GM18520 (cell line): ENCODE results near the gene GPR4.

Experiments
- ATAC-seq: cut with Tn5 transposase; IDR thresholded peaks from one replicate; pipeline ENCODE4 v1.9.1; 2021; ENCODE audit not compliant: unreplicated experiment

Gene GPR4

DNA sequence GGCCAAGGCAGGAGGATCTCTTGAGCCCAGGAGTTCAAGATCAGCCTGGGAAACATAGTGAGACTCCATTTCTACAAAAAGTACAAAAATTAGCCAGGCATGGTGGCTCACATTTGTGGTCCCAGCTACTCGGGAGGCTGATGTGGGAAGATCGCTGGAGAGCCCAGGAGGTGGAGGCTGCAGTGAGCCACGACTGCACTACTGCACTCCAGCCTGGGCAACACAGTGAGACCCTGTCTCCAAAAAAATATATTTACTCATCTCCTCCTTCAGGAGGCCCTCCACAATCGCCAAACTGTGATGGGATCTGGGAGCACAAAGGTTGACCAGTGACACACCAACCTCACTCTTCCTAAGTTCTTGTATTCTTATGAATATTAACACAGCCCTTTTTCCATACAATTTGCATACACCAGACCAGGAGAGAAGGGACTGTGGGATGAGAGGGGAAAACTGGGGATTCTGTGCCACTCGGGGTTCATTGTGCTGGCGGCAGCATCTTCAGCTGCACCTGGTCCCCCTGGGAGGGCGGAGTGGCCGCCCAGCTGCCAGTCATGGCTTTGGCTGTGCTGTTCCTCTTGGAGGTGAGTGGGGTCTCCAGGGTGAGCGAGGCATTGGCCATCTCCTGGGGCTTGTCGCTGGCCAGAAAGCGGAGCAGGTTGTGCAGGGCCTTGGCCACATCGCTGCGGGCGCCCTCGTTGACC lies 11.6 kb downstream of the GPR4 start:
- no peak for ATAC-seq

DNA sequence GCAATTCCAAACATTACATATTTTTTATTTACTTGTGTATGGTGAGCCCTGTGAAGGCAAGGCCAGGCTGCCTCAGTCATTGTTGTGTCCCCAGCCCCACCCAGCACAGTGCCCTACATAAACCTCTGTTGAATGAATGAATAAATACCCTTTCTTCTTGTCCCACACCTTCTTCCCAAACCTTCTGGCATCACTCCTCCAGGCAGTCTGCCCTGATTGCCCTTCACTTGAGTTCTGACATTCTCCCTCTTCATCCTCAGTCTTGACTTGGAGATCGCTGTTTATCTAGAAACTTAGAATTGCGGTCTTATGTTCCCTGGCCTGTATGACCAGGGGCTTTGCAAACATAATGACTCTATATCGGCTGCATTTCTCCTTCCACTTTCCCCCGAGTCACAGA lies 12.2 kb downstream of the GPR4 start:
- no peak for ATAC-seq

DNA sequence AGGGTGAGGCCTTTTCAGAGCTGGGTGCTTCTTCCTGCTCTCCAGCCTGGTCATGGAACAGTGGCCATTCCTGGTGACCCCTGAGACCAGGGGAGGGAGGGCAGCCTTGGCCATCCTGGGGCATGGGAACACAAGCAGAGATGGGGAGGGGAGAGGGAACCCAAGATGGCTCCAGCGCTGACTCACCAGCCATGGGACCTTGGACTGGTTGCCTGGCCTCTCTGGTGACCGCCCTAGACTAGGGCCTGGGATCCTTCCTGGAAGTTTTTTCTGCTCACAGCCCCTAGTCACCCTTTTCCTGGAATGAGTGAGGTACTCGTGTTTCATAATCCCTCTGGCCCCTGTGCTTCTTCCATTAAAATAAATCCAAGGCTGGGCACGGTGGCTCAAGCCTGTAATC lies 14.1 kb downstream of the GPR4 start:
- no peak for ATAC-seq

DNA sequence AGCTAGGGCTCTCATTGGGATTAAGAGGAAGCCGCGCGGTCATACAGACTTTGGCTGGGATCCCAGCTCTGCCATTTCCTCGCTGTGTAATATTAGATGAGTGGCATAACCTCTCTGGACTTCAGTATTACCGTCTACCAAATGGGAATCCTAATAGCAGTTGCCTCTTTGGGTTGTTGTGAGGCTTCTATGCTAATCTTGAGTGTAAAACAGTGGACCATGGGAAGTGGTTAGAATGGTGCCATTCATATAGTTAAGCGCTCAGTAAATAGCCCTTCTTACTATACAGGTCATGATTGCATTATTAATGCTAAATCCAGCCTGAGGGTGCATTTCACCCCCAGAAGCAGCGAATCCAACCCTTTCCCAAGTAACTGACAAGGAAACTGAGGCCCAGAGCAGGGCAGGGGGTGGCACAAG lies 16.8 kb downstream of the GPR4 start:
- no peak for ATAC-seq

DNA sequence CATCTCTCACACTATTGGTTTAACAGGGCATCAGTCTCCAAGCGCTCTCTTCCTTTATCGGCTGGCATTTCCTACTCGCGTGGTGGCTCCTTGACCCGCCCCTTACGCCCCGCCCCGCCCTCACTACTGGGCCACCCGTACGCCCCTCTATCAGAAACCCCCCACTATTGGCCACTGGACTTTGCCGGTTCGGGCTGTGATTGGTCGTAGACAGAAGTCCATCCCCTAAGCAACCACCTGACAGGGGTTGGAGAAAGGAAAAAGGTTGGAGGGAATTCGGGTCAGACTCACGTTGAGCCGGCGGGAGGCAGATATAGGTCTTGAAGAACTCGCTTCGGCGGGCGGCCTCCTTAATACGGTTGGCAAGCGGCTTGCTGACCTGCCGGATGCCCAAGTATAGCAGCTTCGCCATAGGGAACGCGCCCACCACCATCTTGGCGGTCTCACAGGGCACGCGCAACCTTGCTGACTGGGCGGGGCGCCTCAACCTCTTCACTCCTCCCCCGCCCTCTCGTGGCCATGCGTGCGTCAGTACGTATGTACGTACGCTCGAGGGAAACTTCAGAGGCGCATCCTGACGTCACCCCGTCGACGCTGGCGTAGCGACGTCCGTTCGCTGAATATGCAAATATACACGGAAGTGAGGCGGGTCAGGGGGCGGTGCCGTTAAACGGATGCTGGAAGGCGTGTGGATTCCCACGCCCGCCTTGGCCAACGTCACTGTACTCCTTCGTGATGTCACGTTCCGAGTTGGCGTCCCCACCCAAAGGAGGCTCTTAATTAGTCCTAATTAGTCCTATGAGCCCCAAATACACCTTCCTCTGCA lies 17.5 kb downstream of the GPR4 start, which contains the start of gene OPA3:
Gene OPA3 (minus strand): TSS at position 471 of the 826 bp plus-strand sequence. CDS start 38 bp downstream, at position 433.
- ATAC-seq, result peak; percentile 82

DNA sequence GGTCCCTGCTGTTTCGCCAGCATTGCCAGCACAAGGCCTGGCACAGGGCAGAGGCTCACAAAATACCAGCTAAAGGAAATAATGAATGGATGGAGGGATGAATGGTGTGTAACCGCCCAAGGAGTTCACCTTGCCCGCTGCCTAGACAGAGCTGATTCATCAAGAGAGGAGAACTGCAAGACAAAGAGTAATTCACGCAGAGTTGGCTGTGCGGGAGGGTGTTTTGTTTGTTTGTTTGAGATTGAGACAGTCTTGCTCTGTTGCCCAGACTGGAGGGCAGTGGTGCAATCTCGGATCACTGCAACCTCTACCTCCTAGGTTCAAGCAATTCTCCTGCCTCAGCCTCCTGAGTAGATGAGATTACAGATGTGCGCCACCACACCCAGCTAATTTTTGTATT lies 20.4 kb downstream of the GPR4 start:
- ATAC-seq, result no peak

DNA sequence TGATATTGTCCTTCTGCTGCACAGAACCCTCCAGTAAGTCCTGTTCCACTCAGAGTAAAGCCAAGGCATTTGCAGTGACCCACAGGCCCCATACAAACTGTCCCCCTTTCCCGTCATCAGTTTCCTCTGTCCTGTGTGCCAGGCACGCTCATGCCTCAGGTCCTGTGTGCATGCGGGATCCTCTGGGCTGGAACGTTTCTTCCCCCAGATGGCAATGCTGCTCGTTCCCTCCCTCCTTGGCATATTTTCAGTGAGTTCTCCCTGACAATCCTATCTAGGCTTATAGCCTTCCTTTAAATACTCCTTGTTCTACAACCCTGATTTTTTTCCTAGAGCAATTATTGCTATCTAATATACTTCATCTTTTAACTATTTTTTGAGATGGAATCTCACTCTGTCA lies 23.2 kb downstream of the GPR4 start:
- ATAC-seq, result no peak

DNA sequence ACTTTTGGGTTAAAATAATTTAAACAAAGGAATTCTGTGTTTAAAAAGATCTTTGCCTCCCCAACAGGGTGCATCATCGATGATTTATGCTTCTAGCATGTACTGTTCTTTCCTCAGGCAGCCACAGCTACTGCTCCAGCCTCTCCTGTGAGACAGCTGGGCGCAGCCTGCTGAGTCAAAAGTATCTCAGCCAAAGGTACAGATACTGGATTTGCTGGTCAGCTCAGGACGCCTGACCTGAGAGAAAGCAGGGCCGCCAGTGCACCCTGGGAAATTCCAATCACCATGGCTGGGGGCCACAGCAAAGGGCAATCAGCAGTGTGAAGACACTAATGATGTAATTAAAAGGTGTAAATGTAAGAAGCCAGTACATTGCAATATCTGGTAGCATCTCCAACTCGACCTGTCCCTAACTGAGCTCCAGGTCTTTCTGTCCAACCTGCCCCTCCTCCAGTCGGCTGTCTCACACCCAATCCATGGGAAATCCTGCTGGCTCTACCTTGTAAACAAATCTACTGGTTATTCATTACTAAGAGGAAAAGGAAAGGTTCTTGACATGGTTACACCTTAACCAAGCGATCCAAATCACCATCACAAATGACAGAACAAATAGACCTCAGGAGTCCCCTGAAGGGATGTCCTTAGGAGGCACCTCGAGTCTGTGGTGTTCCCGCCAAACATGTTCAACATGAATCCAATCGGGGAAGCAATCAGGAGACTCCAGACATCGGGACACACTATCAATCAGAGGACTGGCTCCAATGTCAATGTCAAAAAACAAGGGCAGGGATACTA lies 24.7 kb downstream of the GPR4 start:
- no peak for ATAC-seq

DNA sequence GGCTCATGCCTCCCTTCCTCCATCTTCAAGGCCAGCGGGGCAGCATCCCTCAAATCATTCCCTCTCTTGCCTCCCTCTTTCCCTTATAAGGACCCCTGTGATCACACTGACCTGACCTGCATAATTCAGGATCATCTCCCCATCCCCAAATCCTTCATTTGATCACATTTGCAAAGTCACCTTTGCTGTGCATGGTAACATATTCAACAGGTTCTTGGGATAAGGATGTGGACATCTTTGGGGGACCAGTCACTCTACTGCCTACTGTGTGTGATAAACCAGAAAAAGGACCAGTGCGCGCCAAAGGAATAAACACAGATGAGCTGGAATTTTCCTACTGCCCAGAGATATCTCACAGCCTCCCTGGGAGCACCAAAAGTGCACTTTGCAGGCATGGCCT lies 25.3 kb downstream of the GPR4 start:
- no peak for ATAC-seq

DNA sequence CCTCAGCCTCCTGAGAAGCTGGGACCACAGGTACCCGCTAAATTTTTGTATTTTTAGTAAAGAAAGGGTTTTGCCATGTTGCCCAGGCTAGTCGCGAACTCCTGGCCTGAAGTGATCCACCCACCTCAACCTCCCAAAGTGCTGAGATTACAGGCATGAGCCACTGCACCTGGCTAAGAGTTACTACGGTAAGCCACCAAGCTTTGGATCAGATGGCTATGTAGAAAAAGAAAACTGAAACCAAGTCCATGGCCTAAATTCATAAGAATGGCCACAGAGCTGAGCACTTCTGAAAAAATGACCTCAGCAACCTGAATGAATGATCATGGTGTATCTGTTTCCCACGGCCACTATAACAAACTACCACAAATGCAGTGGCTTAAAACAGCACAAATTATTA lies 26.8 kb downstream of the GPR4 start:
- ATAC-seq, result no peak

DNA sequence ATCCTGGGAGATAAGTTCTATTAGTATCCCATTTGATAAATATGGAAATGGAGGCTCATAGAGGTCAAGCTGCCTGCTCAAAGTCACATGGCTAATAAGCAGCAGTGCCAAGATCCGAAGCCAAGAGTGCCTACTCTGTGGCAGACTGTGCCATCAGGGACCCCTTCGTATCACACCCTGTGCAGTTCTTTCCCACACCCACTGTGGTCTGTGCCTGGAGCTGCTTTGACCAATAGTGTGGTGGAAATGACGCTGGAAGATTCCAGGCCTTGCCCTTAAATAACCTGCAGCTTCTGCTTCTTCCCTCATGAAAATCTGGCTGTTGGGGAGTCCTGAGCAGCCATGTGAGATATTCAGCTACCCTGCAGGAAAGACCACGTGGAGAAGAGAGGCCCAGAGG lies 27.5 kb downstream of the GPR4 start:
- no peak for ATAC-seq

DNA sequence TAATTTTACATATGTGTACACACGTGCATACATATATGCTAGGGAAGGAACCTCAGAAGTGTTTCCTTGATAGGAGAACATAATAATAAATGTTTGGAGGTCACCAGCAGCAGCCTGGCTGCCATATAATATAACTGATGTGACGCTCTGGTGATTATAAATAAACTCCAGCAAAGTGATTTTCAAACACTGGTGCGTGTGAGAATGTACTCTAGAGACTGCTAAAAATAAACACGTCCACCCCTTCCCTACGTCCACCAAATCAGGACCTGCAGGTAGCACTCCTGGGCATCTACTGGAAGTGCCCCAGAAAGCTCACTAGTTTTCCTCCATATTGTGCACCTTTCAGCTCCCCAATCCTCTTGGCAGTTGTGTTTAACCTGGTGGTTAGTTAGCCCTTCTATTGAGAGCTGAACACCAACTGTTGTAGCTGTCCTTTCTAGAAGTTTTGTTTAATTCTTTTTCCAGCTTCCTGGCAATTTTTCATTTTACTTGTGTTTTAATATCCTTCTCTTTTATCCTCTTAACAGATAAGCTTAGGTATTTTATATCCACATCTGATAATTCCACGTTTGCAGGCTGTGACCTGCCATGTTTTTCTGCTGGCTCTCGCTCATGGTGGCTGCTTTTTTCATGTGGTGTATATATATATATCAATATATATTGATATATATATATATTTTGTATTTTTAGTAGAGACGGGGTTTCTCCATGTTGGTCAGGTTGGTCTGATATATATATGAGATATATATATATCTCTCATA lies 30.4 kb downstream of the GPR4 start:
- ATAC-seq, result no peak

DNA sequence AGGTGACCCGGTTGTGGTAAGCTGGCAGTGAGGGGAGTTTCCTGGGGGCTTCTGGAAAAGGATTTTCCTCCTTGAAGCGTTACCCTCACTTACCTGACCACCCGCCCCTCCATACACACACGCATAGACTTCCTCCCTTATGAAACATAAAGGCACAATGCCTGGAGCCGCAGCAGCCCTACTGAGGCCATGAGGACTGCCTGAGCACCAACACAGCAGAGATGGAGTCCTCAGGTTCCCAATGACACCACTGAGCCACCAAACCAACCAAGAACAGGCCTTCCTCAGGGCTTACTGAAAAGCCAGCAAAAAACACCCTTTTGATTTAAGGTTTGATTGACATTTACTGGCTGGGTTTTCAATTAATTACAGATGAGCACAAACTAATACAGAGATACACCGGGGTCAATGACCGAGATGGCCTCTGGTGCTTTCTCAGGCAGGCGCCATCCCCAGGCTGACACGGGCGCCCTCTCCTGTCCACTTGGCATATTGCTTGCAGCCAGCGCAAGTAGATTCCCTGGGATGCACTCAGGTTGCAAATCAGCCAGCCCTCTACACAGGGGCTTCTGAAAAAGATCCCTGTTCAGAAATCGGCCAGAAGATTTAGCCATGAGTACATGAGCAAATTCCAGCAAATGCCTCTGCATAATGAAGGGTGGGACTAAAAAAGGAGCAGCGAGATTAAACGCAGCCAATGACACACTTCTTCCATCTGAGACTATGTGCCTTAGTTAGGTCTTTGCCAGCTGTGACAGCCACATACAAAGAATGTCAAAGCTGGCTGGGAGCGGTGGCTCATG lies 32.2 kb downstream of the GPR4 start:
- ATAC-seq, result no peak

DNA sequence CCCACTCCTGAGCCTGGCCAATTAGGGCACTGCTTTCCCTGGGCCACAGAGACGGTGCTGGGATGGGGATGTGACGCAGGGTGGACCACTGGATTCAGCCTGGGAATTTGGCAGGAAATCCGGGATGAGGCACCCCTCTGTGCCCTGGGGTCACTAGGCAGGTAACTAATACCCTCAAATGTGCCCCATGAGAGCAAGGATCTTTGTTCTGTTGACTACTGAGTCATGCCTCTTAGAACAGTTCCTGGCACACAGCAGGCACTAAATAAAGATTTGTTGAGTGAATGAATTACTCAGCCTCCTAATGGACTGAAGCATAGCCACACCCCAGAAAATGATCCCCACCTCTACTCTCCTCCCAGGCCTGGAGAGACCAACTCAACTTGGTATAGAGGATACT lies 33.3 kb downstream of the GPR4 start:
- ATAC-seq, result no peak

DNA sequence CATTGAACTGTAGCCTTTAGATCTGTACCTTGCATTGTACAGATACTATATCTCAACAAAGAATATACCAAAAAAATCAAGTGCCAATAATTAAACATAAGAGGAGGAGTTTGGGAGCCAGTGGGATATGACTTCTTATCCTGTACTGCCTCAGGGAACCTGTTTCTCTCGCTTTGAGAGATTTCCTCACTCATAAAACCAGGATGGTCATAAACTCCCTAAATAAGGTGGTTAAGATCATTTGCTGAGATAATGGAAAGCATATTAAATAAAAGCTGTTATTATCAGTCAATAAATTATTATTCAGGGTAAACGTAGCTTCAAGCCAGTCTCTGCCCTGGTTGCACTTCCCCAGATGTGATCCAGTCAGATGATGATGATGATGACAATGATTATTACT lies 34.4 kb downstream of the GPR4 start:
- no peak for ATAC-seq

DNA sequence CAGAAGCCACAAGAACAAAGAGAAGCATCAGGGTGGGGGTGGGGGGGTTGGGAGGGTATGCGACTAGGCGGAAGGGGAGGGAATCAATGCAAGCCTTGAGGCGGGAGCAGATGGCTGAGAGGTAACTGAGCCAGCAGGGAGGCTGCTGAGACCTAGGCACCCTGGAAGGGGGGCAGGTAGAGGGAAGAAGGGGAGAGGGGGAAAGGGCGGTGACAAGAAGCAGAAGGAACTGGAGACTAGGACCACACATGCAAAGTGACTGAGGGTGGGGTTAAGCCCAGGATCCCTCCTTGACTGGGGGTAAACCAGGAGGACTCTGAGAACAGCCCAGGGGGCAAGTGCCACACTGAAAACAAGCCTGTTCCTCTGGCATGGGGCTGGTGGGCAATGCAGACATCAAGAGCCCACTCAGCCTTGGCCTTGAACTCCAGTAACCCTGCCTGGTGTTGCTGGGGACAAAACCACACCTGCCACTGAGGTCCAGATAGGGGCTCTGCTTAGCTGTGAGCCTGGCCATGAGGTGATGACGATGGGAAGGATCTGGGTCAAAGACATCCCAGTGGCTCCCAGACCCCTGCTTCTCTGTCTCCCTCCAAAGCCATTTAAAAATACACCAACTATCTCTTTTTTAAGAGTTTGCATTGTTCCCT lies 37.8 kb downstream of the GPR4 start:
- no peak for ATAC-seq

DNA sequence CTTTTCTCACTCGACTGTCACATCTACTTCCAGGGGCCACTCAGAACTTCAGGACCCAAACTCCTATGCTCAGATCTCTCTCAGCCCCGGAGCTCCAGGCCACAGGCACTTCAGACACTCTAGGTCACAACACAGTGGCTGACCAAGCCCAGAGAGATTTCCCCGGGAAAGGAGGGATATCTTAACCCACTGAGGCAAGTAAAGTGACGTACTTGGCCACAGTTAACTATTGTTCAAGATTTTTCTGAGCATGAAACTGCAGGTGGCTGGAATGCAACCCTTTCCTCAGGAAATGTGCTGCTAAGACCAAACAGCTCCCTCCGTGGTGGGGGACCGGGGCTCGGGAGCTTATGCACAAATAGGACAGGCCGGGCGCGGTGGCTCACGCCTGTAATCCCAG lies 41.3 kb downstream of the GPR4 start:
- ATAC-seq, result no peak

DNA sequence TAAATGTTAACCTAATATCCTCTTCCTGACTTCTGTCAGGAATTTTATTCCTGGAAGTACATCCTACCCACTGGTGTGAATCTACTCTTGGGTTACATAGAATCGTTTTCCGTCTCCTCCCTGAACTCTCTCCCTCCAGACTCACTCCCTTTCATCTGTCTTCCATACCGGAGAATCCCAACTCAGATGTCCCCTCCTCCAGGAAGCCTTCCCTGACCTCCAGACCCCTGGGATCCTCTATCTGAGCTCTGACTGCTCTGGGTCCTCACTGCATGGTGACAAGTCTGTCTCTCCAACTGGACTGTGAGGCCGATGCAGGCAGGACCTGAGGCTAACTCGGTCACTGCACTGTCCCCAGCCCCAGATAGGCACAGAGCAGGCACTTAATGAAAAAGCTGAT lies 42.0 kb downstream of the GPR4 start:
- ATAC-seq, result no peak

DNA sequence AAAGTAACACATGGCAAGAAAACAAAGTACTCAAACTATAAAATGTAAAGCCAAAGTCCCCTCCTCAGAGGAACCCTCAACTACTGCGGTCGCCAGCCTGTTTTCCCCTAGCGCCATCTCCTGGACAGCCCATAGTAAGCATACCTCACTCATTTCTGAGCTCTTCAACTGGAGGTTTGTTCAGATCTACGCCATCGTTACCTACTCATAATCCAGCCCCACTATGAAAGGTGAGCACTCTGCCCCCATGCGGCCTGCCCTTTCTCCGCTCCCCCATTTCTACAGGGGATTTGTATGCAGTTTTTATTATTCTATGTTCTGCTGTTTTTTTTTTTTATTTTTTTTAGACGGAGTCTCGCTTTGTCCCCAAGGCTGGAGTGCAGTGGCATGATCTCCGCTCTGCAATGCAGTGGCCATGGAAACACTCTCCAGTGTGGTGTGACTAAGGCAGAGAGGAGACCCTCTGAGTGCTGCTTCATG lies 43.6 kb downstream of the GPR4 start:
- no peak for ATAC-seq
